ENCODE data around the gene ZNF621. TPM values are rescaled to one million over a fixed set of nuclear protein-coding genes. Genes with fewer than 3 reads are reported as not detected.
"Not testable (repeated sequence)": the region's sequence is repeated elsewhere in the genome, so short reads cannot be mapped to it uniquely, and the experiment has no call there.

ZNF621 gene
- total RNA-seq, 2 donors from 2014 or later: 14.3 to 14.8 TPM

DNA sequence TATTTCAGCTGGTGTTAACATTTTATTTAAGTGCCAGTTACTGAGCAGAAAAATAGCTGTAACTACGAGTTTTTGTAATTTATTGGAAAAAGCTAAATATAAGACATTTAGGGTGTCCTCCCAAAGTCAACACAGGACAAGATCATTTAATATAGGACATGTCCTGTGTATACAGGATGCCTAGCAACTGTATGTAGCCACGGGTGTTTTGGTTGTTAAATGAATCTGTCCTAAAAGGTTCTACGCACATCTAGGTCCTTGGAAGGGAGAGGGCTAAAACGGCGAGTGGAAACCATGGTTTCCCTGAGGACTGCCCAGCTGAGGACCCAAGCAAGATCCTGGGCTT is 565 bp upstream of the ZNF621 start:
- DNase-seq (no peak), ATAC-seq (peak; percentile 30)
- intact Hi-C loops (cut with DNase I, micrococcal nuclease): no loop called here

DNA sequence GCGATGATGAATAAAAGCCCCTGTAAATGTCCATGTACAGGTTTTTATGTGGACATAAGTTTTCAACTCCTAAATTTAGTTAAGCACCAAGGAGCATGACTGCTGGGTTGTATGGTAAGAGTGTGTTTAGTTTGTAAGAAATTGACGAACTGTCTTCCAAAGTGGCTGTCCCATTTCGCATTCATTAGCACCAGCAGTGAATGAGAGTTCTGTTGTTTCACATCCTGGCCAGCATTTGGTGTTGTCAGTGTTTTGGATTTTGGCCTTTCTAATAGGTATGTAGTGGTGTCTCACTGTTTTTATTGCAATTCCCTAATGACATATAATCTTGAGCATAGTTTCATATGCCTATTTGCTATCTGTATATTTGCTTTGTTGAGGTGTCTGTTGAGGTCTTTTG is 3.7 kb downstream of the ZNF621 start:
- intact Hi-C loops (cut with DNase I, micrococcal nuclease): no loop called here
- DNase-seq (no peak), ATAC-seq (no peak)

DNA sequence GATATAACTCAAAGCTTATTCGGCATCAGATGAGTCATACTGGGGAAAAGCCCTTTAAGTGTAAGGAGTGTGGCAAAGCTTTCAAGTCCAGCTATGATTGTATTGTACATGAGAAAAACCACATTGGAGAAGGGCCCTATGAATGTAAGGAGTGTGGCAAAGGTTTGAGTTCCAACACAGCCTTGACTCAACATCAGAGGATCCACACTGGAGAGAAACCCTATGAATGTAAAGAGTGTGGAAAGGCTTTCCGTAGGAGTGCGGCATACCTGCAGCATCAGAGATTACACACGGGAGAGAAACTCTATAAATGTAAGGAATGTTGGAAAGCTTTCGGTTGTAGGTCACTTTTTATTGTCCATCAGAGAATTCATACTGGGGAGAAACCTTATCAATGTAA is 7.5 kb downstream of the ZNF621 start:
- DNase-seq (no peak), ATAC-seq (no peak)
- intact Hi-C loops (cut with DNase I, micrococcal nuclease): no loop called here

DNA sequence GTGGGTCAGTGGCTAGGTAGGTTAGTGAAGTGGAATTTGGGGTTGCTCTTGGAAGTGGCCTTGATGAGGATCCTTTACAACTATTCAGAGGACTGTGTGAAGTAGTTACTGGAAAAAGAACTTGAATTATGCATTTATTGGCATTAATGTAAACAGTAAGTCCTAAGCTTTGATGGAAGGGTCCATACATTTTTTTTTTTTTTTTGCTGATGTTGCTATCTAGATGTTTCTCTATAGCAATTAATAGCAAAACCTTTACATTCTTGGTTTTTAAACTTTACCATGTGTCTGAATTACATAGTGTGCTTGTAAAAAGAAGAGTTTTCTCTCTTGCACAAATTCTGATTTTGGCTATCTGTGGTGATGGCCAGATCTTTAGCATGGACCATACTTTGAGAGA is 9.5 kb downstream of the ZNF621 start:
- intact Hi-C loops (cut with DNase I, micrococcal nuclease): no loop called here

DNA sequence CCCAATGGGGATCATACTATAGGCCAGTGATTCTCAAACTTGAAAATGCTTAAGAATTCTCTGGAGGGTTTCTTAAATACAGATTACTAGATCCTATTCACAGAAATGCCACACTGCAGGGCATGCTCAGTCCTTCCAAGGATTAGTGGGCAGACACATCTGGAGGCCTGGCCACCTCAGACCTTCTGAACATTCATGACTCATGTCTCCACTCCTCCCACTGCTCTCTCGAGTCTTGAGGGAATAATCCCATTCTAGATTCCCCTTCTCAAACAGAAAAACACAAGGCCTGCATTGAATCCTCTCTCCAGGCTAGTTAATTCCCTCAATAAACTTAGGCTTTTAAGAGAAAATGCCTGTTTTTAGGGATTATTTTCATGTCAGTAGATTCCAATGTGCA is 22.1 kb downstream of the ZNF621 start:
- no peak for ATAC-seq
- intact Hi-C loops (cut with DNase I, micrococcal nuclease): no loop called here
- no peak for DNase-seq

More for the DNA sequence above, 9.5 kb downstream of the ZNF621 start:
- no peak for ATAC-seq
- DNase-seq: no peak

DNA sequence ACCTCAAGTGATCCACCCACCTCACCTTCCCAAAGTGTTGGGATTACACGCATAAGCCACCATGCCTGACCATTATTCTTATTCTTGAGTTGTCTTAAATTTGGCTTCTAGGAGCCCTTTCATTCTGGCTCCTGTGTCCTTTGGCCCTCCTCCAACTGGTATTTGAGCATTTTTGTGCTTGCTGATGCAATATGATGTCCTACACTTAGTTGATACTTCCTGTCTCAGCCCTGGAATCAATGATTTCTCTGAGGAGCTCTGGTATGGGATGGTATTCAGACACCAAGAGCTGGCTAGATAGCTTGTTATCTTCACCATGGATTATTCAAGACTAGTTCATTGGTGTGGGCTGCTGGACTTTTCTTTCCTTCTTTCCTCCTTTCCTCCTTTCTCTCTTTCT is 25.4 kb downstream of the ZNF621 start:
- ATAC-seq: no peak

DNA sequence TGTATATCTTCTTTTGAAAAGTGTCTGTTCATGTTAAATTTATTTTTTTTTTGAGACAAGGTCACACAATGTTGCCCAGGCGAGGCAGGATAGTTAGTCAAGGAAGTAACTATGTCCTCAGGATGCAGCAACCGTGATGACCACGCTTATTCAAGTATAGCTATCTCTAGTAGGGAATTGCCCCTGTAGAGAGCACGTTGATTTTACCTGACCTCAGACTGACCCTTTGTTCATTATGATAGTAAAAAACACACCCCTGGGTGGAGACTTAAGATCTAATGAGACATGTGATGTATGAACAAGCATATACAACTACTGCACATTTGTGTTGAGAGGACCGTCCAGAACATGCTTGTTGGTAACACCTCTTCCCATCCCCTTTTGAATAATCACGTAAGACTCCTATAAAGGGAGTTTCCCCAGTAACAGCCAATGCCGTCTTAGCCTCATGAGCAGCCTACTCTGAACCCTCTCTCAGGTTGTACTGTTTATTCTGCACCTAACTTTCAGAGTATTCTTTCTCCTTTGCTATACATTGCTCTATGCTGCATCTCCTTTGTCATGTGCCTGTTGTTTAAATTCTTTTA is 32.9 kb downstream of the ZNF621 start:
- peak; percentile 74 for ATAC-seq

More for the DNA sequence above, 25.4 kb downstream of the ZNF621 start:
- intact Hi-C loops (cut with DNase I, micrococcal nuclease): no loop called here
- no peak for DNase-seq

DNA sequence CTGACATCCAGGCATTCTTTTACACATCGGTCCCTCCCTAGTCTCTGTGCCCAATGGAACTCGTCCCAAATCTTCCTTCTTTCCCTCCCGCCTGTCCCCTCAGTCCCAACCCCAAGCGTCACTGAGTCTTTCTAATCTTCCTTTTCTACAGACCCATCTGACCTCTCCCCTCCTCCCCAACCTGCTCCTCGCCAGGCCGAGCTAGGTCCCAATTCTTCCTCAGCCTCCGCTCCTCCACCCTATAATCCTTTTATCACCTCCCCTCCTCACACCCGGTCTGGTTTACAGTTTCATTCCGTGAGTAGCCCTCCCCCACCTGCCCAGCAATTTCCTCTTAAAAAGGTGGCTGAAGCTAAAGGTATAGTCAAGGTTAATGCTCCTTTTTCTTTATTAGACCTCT is 37.7 kb downstream of the ZNF621 start:
- DNase-seq; intact Hi-C loops (cut with DNase I, micrococcal nuclease); ATAC-seq: not testable (repeated sequence)

More for the DNA sequence above, 32.9 kb downstream of the ZNF621 start:
- intact Hi-C loops (cut with DNase I, micrococcal nuclease): no loop called here
- no peak for DNase-seq

DNA sequence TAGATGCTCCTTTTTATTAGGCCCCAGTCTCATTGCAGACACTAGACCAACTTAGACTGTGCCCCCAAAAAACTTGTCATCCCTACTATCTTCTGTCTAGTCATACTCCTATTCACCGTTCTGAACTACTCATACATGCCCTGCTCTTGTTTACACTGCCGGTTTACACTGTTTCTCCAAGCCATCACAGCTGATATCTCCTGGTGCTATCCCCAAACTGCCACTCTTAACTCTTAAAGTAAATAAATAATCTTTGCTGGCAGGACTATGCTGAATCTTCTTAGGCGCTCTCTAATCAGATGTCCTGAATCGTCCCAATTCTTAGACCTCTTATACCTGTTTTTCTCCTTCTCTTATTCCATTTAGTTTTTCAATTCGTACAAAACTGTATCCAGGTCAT is 40.9 kb downstream of the ZNF621 start:
- intact Hi-C loops (cut with DNase I, micrococcal nuclease); DNase-seq; ATAC-seq: not testable (repeated sequence)

DNA sequence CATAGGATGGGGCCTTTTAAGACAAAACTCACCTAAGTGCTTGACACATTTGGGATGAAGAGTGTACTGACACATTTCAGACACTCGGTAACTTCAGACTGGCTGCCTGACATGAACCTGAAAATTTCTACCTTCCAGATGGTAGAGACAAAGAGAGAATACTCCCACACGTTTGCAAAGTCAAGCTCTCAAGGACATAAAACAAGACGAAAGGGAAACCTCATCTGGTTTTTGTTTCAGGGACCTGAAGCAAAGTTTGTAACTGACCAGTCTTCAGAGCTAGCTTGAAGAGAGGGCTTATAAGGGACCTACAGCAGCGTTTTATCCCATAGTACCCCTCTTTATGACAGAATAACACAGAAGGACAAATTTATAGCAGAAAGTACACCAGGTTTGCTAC is 41.9 kb downstream of the ZNF621 start:
- DNase-seq: no peak
- intact Hi-C loops (cut with DNase I, micrococcal nuclease): no loop called here
- ATAC-seq: no peak

DNA sequence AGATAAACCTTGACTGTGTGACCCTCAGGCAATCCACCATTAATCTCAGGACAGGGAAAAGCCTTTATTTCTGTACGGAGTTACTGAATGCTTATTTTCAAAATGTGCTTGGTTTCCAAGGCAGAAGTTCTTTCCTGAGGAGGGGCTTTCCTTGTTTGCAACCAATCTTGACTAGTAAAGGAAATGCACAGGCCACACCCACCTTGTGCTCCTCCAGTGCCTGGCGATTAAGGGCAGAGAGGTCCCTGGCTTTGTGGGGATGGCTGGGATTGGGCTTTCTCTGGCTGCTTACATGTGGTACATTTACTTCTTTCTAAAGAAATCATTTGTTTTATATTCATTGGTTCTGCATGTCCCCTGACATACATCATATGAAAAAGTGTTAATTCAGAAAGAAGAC is 47.8 kb downstream of the ZNF621 start:
- ATAC-seq (no peak), DNase-seq (no peak)
- intact Hi-C loops (cut with DNase I, micrococcal nuclease): no loop called here

DNA sequence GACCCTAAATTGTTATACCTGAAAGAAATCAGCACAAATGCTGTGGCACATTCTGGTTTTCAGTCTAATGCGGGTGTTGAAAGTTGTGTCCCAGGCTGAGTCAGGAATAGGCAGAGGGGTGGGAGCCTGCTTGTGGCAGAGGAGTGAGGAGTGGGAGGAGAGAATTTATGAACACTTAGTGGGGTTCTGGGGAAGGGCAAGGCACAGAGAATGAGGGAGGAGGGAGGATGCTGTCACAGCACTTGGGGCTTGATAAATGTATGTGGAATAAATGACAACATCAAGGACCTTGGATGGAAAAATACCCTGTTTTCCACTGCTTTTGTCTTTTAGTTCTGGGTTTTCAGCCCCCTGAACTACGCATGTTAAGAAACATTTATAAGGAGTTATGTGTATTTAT is 49.3 kb downstream of the ZNF621 start:
- ATAC-seq (no peak), DNase-seq (no peak)
- intact Hi-C loops (cut with DNase I, micrococcal nuclease): no loop called here

DNA sequence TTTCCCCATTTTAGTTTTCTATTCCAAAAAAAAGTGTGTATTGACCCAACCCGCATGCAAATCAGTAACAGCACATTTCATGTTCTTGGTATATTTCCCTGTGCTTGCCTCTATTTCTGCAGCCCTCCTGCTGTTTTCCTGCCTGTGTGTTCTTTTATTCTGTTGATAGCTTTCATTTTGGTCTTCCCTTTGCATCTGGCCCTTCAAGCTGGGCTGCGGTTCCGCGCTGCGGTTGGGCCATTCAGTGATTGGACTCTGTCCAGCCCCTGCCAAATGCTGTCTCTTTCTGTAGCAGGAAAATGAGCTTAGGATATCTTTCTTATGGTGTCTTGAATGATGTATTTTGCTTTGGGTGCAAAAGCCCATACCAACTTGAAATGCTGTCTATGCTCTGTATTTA is 49.9 kb downstream of the ZNF621 start:
- intact Hi-C loops (cut with DNase I, micrococcal nuclease): no loop called here
- ATAC-seq: no peak

DNA sequence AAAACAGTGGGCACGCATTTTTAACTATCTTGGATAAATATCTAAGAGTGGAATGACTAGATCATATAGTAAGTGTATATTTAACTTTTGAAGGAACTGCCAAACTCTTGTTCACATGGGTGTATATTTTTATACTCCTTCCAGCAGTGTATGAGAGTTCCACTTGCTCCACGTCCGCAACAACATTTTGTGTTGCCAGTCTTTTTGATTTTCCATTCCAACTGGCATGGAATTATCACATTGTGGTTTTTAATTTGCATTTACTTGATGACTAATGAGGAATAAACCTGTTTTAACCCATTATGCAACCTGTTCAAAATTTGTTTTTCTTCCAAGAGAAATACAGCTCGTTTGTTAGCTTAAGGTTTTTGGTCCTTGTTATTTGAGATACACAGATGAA is 51.6 kb downstream of the ZNF621 start:
- intact Hi-C loops (cut with DNase I, micrococcal nuclease): no loop called here
- no peak for DNase-seq
- ATAC-seq: no peak

More for the DNA sequence above, 49.9 kb downstream of the ZNF621 start:
- no peak for DNase-seq

DNA sequence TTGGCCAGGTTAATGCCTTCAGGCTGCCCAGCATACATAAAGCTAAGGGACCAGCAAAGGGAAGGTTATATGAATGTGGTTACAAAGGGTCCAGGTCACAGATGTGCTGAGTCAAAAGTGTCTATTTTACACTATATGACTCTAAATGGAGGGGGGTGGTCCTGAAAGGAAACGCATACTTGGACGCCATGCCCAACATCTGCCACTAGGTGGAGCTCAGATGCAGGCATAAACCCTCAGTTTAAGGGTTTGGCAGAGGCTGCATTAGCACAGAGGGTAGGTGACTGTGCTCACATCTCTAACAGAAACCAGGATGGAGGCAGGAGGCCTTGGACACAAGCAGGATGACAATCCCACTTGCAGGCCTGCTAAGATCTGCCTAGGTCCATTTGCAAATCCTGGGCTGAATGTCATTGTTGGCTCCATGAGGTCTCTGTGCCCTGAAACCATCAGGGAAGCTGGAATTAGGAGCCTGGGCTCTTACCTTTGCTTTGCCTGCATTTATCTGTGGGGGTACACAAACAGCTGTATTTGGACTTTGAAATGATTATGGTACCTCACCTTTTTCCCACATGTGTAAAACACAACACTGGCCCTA is 55.8 kb downstream of the ZNF621 start:
- ATAC-seq (peak; percentile 73), DNase-seq (peak in 1 of 2 donors; percentile 64)
- intact Hi-C loops (cut with DNase I, micrococcal nuclease): loop anchor here (5.0 to 10.0 kb wide), 3 partner anchors 624 to 1304 kb away; no protein-coding TSS in a partner anchor

DNA sequence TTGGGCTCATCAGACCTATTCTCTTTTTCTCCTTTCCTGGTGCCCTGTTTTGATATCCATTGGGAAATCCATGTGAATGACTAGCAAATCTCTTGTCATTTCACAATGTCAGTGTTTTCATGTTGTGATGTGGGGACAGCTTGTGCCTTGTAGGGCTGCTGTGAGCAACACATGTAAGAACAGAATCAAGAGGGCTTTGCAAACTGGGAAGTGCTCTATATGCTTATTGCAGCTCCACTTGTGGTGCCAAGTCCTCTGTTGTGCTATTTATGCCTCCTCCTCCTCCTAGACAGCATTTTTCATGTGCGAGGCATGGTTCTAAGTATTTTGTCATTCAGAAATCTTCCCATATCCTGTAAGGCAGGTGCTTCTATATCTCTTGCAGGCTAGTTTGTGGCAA is 56.4 kb downstream of the ZNF621 start:
- intact Hi-C loops (cut with DNase I, micrococcal nuclease): loop anchor here (5.0 to 10.0 kb wide), 3 partner anchors 624 to 1304 kb away; no protein-coding TSS in a partner anchor
- ATAC-seq: no peak
- DNase-seq: no peak

DNA sequence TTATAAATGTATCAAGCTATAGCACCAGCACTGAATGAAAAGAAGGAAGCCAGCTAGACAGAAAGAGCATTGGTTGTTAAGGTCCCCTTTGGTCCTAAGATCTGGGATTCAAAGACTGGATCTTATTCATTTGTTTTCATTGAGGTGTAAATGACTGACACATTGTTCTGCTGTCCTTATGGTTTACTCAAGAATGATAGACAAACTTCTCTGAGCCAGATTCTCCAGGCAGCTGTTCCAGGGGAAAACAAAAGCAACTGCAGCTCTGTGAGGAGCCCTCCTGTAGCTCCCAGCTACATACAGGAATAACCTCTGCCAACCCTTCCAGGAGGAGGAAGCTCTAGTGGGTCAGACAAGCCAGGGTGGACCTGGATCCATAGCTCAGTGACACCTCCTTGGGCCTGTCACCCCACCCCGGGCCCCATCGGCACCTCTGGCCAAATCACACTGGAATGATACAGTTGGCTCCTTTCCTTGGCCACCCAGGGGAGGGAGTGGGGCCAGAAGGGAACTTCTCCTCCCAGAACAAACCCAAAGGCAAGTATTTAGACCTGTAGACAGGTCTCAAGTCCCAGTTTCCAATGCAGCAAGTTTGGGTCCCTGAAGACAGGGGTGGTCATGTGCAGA is 57.8 kb downstream of the ZNF621 start:
- ATAC-seq: no peak
- intact Hi-C loops (cut with DNase I, micrococcal nuclease): loop anchor here (5.0 to 10.0 kb wide), 3 partner anchors 622 to 1302 kb away; no protein-coding TSS in a partner anchor
- DNase-seq: no peak

DNA sequence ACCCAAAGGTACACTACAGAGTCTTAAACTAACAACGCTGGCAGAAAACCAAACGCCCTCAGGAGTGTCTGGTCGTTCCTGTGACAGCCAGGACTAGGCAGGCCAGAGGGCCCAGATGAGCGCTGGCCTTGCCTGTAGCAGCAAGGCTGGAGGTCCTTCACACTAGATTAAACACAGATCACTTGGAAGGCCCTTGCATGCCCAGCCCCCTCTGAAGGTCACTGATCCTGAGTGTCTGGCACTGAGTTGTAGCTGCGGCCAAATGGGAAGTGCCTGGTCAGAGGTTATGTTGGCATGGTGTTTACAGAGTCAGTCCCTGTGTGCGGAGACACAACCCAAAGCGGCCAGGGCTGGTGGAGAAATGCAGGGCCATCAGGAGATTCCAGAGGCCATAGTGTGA is 58.9 kb downstream of the ZNF621 start:
- ATAC-seq: no peak
- intact Hi-C loops (cut with DNase I, micrococcal nuclease): loop anchor here (5.0 to 10.0 kb wide), 3 partner anchors 621 to 1301 kb away; no protein-coding TSS in a partner anchor
- no peak for DNase-seq

DNA sequence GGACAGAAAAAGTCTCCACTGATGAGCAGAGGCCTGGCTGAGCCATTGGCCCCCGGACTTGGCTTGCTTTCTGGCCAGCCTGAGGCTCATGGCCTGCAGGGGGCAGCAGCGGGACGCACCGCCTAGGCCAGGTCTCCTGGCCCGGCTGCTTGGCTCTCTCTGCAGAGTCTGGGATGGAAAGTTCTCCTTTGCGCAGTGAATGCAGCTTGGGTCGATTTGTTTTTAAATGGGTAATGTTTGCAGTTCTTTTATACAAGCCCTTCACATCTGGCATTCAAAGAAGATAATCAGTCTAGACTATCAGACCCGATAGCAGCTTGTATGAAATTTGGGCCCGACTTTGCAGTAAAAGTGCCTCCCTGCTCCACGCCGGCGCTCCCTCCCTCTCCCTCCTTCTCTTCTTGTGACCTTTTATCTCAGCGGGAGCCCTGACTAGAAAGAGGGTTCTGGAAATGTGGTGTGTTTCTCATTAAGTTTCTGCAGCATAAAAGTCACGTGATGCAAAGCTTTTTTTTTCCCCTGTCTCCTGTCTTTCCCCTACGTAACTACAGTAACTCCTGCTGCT is 59.9 kb downstream of the ZNF621 start:
- intact Hi-C loops (cut with DNase I, micrococcal nuclease): loop anchor here (5.0 to 10.0 kb wide), 3 partner anchors 620 to 1300 kb away; no protein-coding TSS in a partner anchor
- DNase-seq: peak; percentile 67 to 90
- peak; percentile 91 for ATAC-seq

Measured in left colon (tissue), 2 donors.